Activated gamma-delta T cell treated with Interleukin-2 at 50 U/mL for 16 hours (primary cell): ENCODE data around the gene CTAGE4.
"Not testable (repeated sequence)": the region's sequence is repeated elsewhere in the genome, so short reads cannot be mapped to it uniquely, and the experiment has no call there.

Experiments used
- DNase-seq: peaks from one replicate; pipeline ENCODE4 v3.0.0-alpha.2; 2020

Gene CTAGE4

GRCh38 chr7:144183166-144183565 is at the start of gene CTAGE4:
TSS of gene CTAGE4 (plus strand) at chr7:144183466. CDS start at chr7:144183504, 38 bp downstream.
- not testable (repeated sequence) for DNase-seq

- DNase-seq = no peak
Observed at GRCh38 chr7:144134116-144134515, 49.1 kb upstream of the CTAGE4 start.

- no peak for DNase-seq
Observed at GRCh38 chr7:144137501-144137900, 45.8 kb upstream of the CTAGE4 start.

GRCh38 chr7:144142187-144142586 is 41.1 kb upstream of the CTAGE4 start:
- no peak for DNase-seq

- no peak for DNase-seq
Observed at GRCh38 chr7:144144426-144144825, 38.8 kb upstream of the CTAGE4 start.

GRCh38 chr7:144148224-144148827 is 34.9 kb upstream of the CTAGE4 start:
- DNase-seq = no peak

- no peak for DNase-seq
Observed at GRCh38 chr7:144158861-144159260, 24.4 kb upstream of the CTAGE4 start.

GRCh38 chr7:144164784-144165183 is 18.5 kb upstream of the CTAGE4 start:
- no peak for DNase-seq

- DNase-seq = not testable (repeated sequence)
Observed at GRCh38 chr7:144171594-144172350, 11.5 kb upstream of the CTAGE4 start.

GRCh38 chr7:144174613-144175012 is 8.7 kb upstream of the CTAGE4 start:
- no peak for DNase-seq

GRCh38 chr7:144178380-144179164 is 4.7 kb upstream of the CTAGE4 start:
- DNase-seq = peak; percentile 6

- not testable (repeated sequence) for DNase-seq
Observed at GRCh38 chr7:144179165-144179479, 4.1 kb upstream of the CTAGE4 start.

GRCh38 chr7:144187848-144188247 is 4.6 kb downstream of the CTAGE4 start:
- not testable (repeated sequence) for DNase-seq

- not testable (repeated sequence) for DNase-seq
Observed at GRCh38 chr7:144188578-144189171, 5.4 kb downstream of the CTAGE4 start.

GRCh38 chr7:144193782-144194181 is 10.5 kb downstream of the CTAGE4 start:
- not testable (repeated sequence) for DNase-seq

- DNase-seq = not testable (repeated sequence)
Observed at GRCh38 chr7:144194453-144194852, 11.2 kb downstream of the CTAGE4 start.

GRCh38 chr7:144195212-144195872 is 12.1 kb downstream of the CTAGE4 start, which contains the start of gene ARHGEF35:
TSS of gene ARHGEF35 (minus strand) at chr7:144195833. CDS start at chr7:144188383, 7,450 bp downstream.
- not testable (repeated sequence) for DNase-seq

- DNase-seq = not testable (repeated sequence)
Observed at GRCh38 chr7:144198934-144199333, 15.7 kb downstream of the CTAGE4 start.

GRCh38 chr7:144201978-144202377 is 18.7 kb downstream of the CTAGE4 start:
- DNase-seq = not testable (repeated sequence)

GRCh38 chr7:144203086-144203485 is 19.8 kb downstream of the CTAGE4 start:
- DNase-seq = not testable (repeated sequence)

- not testable (repeated sequence) for DNase-seq
Observed at GRCh38 chr7:144205306-144205705, 22.0 kb downstream of the CTAGE4 start.

- DNase-seq = not testable (repeated sequence)
Observed at GRCh38 chr7:144217200-144217599, 33.9 kb downstream of the CTAGE4 start.
